Sigmoid colon (tissue), 7 donors: Measurements from ENCODE around the gene ZNF48. TPM values are rescaled to one million over a fixed set of nuclear protein-coding genes. Genes with fewer than 3 reads are reported as not detected.
A peak's percentile ranks its signal among the peaks of the same experiment; 100 is the strongest.

Experiments used
- DNase-seq: peaks from one replicate; pipeline ENCODE4 v3.0.0-alpha.2; 2019
- H3K27ac ChIP-seq, 4 donors: fragments of 200-600 bp; sonication (generic); one replicate each; pipeline ENCODE4 v1.5.1; 2016 to 2019; ENCODE audit warnings: mild to moderate bottlenecking in 1 of 4
- H3K27me3 ChIP-seq, 3 donors: fragments of 200-600 bp; sonication (generic); one replicate each; pipeline ENCODE4 v1.5.1; 2019; ENCODE audit warnings: mild to moderate bottlenecking in 1 of 3
- H3K36me3 ChIP-seq, 4 donors: fragments of 200-600 bp; sonication (generic); one replicate each; pipeline ENCODE4 v1.5.1; 2016 to 2019
- H3K4me1 ChIP-seq, 4 donors: fragments of 200-600 bp; sonication (generic); one replicate each; pipeline ENCODE4 v1.5.1; 2017 to 2019
- H3K4me3 ChIP-seq, 4 donors: fragments of 200-600 bp; sonication (generic); one replicate each; pipeline ENCODE4 v1.5.1; 2017 to 2019; ENCODE audit warnings: mild to moderate bottlenecking in 2 of 4, moderate library complexity in 1 of 4
- H3K9me3 ChIP-seq, 4 donors: fragments of 200-600 bp in 3 of 4; sonication (generic) in 3 of 4; one replicate each; pipeline versions ENCODE4 v1.5.1 to v1.6.1; 2013 to 2019
- EP300 ChIP-seq, 4 donors: sonication (generic); formaldehyde crosslinking; IDR thresholded peaks; one replicate each; pipeline ENCODE4 v1.6.1; 2017; ENCODE audit warnings: antibody characterized with exemption in 4 of 4
- POLR2A ChIP-seq, 2 donors: fragments of 450-650 bp; IDR thresholded peaks; one replicate each; pipeline ENCODE4 v1.6.1; 2016; ENCODE audit warnings: antibody characterized with exemption in 2 of 2, mild to moderate bottlenecking in 2 of 2, moderate library complexity in 2 of 2
- POLR2AphosphoS5 ChIP-seq, 4 donors: sonication (generic); formaldehyde crosslinking; IDR thresholded peaks; one replicate each; pipeline ENCODE4 v1.6.1; 2017; ENCODE audit warnings: antibody characterized with exemption in 4 of 4
- WGBS, 2 donors: extraction: QIAGEN DNeasy Blood & Tissue Kit; methylation state at CpG; one replicate each; pipeline ENCODE4 v1.1.7; 2013; 5-methylcytosine and 5-hydroxymethylcytosine counted together
- intact Hi-C: fragments of 100-400 bp; cut with DNase I; formaldehyde crosslinking; loops from one replicate; pipeline ENCODE4 v1.15.1; 2023
- polyA plus RNA-seq, 3 donors: library from polyadenylated mRNA; stranded (reverse); fragments of 200-250 nt; gene quantifications; one replicate each; pipeline ENCODE4 v1.2.3, GENCODE V29; 2013
- total RNA-seq, 4 donors: library from RNA; depleted of rRNA; stranded (reverse); fragments of >200 nt; gene quantifications; one replicate each; pipeline ENCODE4 v1.1.0, GENCODE V29; 2016
- TF ChIP-seq, protein P1 (sequence below), 4 experiments: fragments of 450-650 bp in 3 of 4; fragments of 200-600 bp in 1 of 4; IDR thresholded peaks; one replicate each; pipeline ENCODE4 v1.5.1; 2016 to 2019; ENCODE audit warnings: antibody characterized with exemption in 4 of 4, mild to moderate bottlenecking in 3 of 4, moderate library complexity in 2 of 4
- donor health status: healthy with polysubstance abuse.
- donor health status: Bipolar disorder and iron deficiency.
- donor health status: healthy.

The ZNF48 gene
- total and polyA plus RNA-seq, 7 donors: 2.4 to 12.8 (median 8.1) TPM

DNA sequence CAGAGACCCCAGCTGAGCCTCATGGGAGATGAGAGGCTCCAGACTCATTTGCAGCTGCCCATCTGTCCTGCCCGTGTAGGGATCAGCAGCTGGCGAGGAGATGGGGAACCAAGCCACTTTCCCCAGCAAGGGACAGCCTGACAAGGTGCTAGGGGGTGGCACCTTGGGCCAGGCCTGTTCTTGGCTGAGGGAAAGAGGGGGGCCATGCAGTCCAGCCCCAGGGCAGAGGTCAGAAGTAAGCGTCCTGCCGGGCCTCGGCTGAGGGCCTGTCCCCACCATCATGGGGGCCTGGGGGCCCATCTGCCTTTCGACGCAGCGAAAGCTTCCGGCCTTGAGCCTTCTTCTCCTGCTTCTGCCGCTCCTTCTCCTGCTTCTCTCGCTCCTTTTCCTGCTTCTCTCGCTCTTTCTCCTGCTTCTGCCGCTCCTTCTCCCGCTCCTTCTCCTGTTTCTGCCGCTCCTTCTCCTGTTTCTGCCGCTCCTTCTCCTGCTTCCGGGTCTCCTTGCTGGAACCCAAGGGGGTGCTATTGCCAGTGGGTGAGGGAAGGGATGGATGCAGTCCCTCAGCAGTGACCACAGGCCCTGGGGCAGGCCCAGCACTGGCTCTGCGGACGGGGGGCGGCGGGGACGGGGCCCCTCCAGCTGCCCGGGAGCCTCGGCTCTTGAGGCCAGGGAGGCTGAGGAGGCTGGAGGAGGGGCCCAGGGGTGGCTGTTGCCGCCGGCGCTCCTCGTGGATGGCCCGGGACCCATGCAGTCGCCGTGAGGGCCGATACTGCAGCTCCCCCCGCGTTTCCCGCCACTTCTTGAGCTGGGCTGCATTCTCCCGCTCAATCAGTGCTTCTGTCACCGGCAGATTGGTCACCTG lies 37.3 kb upstream of the ZNF48 start:
- DNase-seq: no peak
- Histone ChIP-seq H3K4me1 (peaks cover 0 to 38% (median 31%) of the 10 kb centered on the region in 4 donors), H3K36me3 (peaks cover 0 to 60% (median 29%) of the 10 kb centered on the region in 4 donors), H3K9me3 (no peaks in the 10 kb centered on the region), H3K4me3 (no peak overlapping the region), H3K27me3 (no peaks in the 10 kb centered on the region), H3K27ac (no peak overlapping the region)
- 85 to 90% methylated on average over 37 of the region's 37 CpGs for WGBS, 2 donors
- TF ChIP-seq EP300 (IDR thresholded peaks at IDR 0.05) (no peak), POLR2A (IDR thresholded peaks at IDR 0.05) (no peak), POLR2AphosphoS5 (IDR thresholded peaks at IDR 0.05) (no peak)
- TF ChIP-seq, protein P1, sequence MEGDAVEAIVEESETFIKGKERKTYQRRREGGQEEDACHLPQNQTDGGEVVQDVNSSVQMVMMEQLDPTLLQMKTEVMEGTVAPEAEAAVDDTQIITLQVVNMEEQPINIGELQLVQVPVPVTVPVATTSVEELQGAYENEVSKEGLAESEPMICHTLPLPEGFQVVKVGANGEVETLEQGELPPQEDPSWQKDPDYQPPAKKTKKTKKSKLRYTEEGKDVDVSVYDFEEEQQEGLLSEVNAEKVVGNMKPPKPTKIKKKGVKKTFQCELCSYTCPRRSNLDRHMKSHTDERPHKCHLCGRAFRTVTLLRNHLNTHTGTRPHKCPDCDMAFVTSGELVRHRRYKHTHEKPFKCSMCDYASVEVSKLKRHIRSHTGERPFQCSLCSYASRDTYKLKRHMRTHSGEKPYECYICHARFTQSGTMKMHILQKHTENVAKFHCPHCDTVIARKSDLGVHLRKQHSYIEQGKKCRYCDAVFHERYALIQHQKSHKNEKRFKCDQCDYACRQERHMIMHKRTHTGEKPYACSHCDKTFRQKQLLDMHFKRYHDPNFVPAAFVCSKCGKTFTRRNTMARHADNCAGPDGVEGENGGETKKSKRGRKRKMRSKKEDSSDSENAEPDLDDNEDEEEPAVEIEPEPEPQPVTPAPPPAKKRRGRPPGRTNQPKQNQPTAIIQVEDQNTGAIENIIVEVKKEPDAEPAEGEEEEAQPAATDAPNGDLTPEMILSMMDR (IDR thresholded peaks at IDR 0.05): no peak
- intact Hi-C loops: no loop called here

DNA sequence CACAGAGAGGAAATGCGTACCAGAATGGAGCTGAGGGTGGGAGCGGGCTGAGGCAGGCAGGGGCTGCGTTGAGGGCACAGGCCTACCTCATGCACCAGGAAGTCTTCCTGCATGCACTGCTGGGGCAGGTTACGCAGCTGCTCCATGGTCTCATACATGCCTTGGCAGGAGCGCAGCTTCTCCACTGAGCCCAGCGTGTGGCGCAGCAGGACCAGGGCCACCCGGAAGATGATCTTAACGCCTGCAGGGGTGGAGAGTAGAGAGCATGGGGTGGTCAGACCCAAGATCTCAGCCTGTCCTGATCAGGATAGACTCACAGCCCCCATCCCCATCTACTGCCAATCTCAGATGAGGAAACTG lies 36.7 kb upstream of the ZNF48 start:
- TF ChIP-seq EP300 (IDR thresholded peaks at IDR 0.05): no peak
- H3K4me3 ChIP-seq: no peak overlapping the region
- intact Hi-C loops: no loop called here
- H3K4me1 ChIP-seq: peaks cover 0 to 32% (median 25%) of the 10 kb centered on the region in 4 donors
- H3K9me3 ChIP-seq: no peaks in the 10 kb centered on the region
- H3K27ac ChIP-seq: no peak overlapping the region
- H3K36me3 ChIP-seq: peaks cover 0 to 60% (median 28%) of the 10 kb centered on the region in 4 donors
- WGBS, 2 donors: 93 to 95% methylated on average over 9 of the region's 9 CpGs
- peak; percentile 65 for DNase-seq
- H3K27me3 ChIP-seq: no peaks in the 10 kb centered on the region

DNA sequence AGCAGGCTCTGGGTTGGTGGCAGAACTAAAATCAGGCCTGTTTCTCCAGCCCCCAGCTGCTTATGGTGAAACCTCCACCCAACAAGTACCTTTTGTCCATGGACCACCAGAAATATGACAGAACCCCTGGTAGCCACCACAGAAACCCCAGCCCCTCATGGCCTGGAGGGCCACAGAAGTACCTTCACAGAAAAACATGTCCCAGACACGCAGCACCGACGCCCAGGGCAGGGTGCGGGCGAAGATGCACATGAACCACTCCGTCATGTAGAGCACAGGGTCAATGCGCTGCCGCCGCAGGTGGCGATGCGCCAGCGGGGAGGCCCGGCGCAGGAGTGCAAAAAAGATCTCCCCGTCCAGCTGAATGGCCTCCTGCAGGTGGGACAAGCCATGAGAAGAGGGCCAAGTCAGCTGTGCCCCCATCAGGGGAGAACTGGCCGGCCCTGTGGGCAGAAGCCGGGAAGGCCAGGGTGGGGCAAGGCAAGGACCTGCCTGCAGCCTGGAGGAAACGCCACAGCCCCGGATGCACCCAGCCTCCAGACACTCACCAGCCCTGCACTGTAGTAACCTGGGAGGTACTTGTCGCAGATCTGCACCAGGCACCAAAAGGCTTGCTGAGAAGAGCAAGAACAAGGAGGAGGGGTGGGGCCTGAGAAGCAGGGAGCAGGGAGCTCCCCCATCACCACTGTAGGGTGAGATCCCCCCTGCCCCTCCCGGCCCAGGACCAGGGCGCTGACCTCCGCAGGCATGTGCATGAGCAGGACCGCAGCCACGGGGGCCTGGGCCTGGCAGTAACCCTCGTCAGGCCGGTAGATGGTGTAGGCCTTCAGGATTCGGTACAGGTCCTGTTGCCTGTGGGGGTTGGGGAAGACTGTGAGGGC lies 36.0 kb upstream of the ZNF48 start:
- Histone ChIP-seq H3K9me3 (no peaks in the 10 kb centered on the region), H3K27me3 (no peaks in the 10 kb centered on the region), H3K27ac (no peak overlapping the region), H3K36me3 (peaks cover 0 to 63% (median 28%) of the 10 kb centered on the region in 4 donors), H3K4me3 (no peak overlapping the region), H3K4me1 (peaks cover 0 to 25% (median 18%) of the 10 kb centered on the region in 4 donors)
- TF ChIP-seq POLR2AphosphoS5 (IDR thresholded peaks at IDR 0.05) (no peak), EP300 (IDR thresholded peaks at IDR 0.05) (no peak)
- intact Hi-C loops: no loop called here
- 89 to 94% methylated on average over 28 of the region's 28 CpGs for WGBS, 2 donors
- peak; percentile 61 for DNase-seq

DNA sequence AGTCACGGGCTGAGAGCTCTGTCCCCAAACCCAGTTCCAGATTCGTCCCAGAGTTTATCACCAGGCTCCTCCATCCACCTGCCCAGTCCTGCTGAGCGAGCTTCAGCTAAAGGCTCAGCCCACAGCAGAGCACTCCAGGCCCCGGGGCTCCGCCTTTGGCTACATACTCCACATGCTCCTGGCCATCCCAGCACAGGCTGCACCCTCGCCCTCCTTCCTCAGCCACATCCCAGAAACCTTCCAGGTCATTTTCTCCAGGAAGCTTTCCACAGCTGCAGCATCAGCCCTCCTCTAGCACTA lies 35.4 kb upstream of the ZNF48 start:
- peaks cover 0 to 20% (median 14%) of the 10 kb centered on the region in 4 donors for H3K4me1 ChIP-seq
- intact Hi-C loops: no loop called here
- H3K36me3 ChIP-seq: peaks cover 0 to 69% (median 31%) of the 10 kb centered on the region in 4 donors
- no peaks in the 10 kb centered on the region for H3K9me3 ChIP-seq
- no peak overlapping the region for H3K27ac ChIP-seq
- DNase-seq: peak; percentile 48
- H3K4me3 ChIP-seq: no peak overlapping the region
- TF ChIP-seq, protein P1 (IDR thresholded peaks at IDR 0.05): no peak
- TF ChIP-seq POLR2A (IDR thresholded peaks at IDR 0.05) (no peak), POLR2AphosphoS5 (IDR thresholded peaks at IDR 0.05) (no peak), EP300 (IDR thresholded peaks at IDR 0.05) (no peak)
- WGBS, 2 donors: 78 to 82% methylated on average over 6 of the region's 6 CpGs
- no peaks in the 10 kb centered on the region for H3K27me3 ChIP-seq

DNA sequence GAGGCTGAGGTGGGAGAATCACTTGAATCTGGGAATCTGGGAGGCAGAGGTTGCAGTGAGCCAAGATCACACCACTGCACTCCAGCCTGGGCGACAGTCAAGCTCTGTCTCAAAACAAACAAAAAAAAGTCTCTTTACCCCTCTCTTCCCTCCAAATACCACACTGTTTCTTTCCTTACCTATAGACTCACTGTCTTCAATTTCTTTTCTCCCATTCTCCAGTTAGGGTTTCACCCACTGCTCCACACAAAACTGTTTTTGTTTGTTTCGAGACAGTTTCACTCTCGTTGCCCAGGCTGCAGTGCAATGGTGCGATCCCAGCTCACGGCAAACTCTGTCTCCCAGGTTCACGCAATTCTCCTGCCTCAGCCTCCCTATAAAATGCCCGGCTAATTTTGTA lies 34.0 kb upstream of the ZNF48 start:
- Histone ChIP-seq H3K4me3 (no peak overlapping the region), H3K36me3 (peaks cover 0 to 83% (median 35%) of the 10 kb centered on the region in 4 donors)
- WGBS, 2 donors: 95 to 96% methylated on average over 7 of the region's 7 CpGs

More for the DNA sequence above, 34.0 kb upstream of the ZNF48 start:
- Histone ChIP-seq H3K9me3 (no peaks in the 10 kb centered on the region), H3K4me1 (peaks cover 0 to 18% (median 13%) of the 10 kb centered on the region in 4 donors), H3K27ac (no peak overlapping the region), H3K27me3 (no peaks in the 10 kb centered on the region)
- no peak for DNase-seq
- TF ChIP-seq, protein P1 (IDR thresholded peaks at IDR 0.05): no peak
- no peak for TF ChIP-seq EP300 (IDR thresholded peaks at IDR 0.05)
- TF ChIP-seq POLR2A (IDR thresholded peaks at IDR 0.05): no peak
- TF ChIP-seq POLR2AphosphoS5 (IDR thresholded peaks at IDR 0.05): no peak
- intact Hi-C loops: no loop called here
